Fibroblast of the aortic adventitia (primary cell): ENCODE measurements around the gene TBATA. TPM values are rescaled to one million over a fixed set of nuclear protein-coding genes. Genes with fewer than 3 reads are reported as not detected.
A peak's percentile ranks its signal among the peaks of the same experiment; 100 is the strongest.

ENCODE experiments used
- DNase-seq: peaks from one replicate; pipeline ENCODE4 v3.0.0-alpha.2; 2010; ENCODE audit warnings: low read depth
- H3K4me3 ChIP-seq: 2 replicates; pipeline ENCODE4 v1.5.1; 2011; ENCODE audit warnings: low read depth, mild to moderate bottlenecking, control low read depth, low read length, moderate library complexity
- CTCF ChIP-seq: IDR thresholded peaks from 2 replicates; pipeline ENCODE4 v1.5.1; 2011; ENCODE audit warnings: mild to moderate bottlenecking, low read length, control low read depth, inconsistent platforms; ENCODE audit not compliant: insufficient read depth
- total RNA-seq: library from RNA; depleted of rRNA; stranded (reverse); fragments of >200 nt; gene quantifications from 2 replicates; pipeline ENCODE4 v1.2.3, GENCODE V29; 2012; ENCODE audit warnings: low replicate concordance

The TBATA gene, protein sequence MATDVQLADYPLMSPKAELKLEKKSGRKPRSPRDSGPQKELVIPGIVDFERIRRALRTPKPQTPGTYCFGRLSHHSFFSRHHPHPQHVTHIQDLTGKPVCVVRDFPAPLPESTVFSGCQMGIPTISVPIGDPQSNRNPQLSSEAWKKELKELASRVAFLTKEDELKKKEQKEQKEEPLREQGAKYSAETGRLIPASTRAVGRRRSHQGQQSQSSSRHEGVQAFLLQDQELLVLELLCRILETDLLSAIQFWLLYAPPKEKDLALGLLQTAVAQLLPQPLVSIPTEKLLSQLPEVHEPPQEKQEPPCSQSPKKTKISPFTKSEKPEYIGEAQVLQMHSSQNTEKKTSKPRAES
- not detected in 2 replicates for total RNA-seq

DNA sequence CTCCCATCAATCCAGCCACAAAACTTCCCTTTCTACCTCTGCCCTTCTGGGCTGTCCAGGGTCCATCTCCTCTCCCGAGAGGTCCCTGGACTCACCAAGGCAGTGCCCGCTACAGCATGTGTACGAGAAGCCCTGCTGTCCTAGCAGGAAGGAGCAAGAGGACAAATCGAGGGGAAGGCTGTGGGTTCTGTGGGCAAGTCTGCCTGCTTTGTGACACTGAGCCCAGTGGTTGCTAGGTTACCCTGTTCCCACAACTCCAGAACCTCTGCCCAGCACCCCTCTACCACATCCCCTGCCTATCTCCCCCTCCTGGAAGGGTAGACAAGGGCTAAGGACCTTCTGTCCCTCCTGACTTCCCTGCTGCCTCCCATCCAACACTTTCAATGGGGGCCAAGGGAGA is at the start of gene TBATA:
TSS of gene TBATA (minus strand) at position 188 of the 400 bp plus-strand sequence. CDS start 1,998 bp downstream, outside the sequence.
- TF ChIP-seq CTCF, result no peak
- no peak for DNase-seq
- no peak within 1 kb of the TSS for H3K4me3 ChIP-seq

- TF ChIP-seq CTCF, result no peak
- DNase-seq, result no peak
- no peak overlapping the region for H3K4me3 ChIP-seq
Measured at GRCh38 chr10:70834441-70835151, 49.4 kb upstream of the TBATA start.

DNA sequence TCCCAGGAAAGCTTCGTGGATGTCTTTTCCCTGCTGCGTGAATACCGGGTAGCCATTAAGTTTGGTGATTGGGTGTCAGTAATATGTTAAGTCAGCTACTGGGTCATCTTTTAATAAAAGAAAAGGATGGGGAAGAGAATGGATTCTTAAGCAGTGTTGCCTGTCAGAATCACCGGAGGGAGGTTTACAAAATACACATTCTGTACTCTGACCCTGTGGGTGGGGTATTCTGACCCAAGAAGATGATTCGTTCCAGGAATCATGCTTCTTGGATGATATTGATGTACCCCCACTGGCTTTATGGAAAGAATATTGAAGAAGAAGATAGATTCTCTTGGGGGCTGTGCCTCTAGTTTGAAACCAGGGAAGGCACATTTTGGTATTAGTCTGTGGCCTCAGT is 48.8 kb upstream of the TBATA start:
- H3K4me3 ChIP-seq, result no peak overlapping the region
- DNase-seq, result no peak
- TF ChIP-seq CTCF, result no peak

DNA sequence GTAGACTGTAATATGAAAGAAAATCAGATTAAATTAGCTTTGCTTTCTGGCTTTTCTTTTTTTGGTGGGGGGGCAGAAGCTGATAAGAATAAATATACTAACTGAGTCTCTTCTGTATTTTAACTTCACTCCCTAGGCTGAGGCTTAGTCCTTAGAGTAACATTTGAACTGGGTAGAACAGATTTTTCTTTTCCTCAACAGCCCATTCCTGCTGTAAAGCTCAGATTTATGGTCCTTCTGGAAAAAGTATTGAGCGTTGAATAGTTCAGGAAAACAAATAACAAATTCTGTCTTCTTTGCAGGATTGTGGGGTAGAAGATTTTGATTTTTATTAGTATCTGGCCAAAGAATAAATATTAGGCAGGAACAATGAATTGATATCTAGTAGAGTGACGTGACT is 48.4 kb upstream of the TBATA start:
- no peak for TF ChIP-seq CTCF
- H3K4me3 ChIP-seq, result no peak overlapping the region
- DNase-seq, result no peak

DNA sequence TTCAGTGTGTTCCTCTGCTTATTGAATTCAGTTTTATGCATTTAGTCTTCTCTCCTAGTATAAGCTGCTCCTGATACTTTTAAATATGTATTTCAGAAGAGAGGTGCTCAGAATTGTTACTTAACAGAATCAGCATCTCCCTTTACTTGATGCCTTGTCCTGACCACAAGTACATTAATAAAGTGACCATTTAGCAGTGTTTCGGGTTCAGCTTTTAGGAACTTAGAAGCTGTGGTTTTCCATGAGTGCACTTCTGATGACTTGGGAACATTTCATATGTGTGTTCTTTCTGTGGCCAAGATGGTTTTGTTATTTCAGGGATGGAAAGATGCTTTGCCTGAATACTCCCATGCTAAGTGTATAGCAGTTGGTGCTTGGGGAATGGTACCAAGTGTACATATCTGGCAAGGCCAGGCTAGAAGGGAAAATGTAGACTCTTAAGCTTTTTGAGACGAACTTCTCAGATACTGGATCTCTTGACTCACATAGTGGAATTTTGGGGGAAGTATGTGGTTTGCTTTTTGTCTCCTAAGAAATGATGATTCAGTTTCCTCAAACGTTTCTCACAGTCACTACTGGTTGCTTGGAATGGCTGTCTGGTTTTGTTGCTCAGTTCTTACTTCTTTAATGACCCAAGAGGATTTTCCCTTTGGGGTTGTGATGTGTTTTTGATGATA is 47.8 kb upstream of the TBATA start:
- no peak overlapping the region for H3K4me3 ChIP-seq
- TF ChIP-seq CTCF, result no peak
- DNase-seq, result peak; percentile 92

DNA sequence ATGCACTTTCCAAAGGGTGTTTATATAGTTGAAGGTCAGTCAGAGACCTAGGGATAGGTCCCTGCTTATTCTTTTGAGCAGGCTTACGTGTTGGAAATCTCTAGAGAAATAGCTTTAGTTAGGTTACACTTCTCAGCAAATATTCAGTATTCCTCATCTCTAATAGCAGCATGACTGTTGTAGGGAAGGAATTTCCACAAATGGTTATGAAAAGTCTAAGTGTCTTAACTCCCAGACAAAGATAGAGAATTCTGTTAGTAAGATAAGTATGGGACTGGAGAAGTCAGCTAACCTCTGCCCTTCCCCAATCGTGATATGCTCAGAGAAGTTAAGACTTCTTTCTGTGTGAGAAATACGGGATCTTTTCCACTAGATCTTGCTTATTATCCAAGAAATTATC is 47.0 kb upstream of the TBATA start:
- no peak for TF ChIP-seq CTCF
- H3K4me3 ChIP-seq, result no peak overlapping the region
- no peak for DNase-seq
